Activated T-cell treated with anti-CD3 and anti-CD28 coated beads for 1 hour (primary cell): ENCODE data around the gene ZNF804A.
"Not testable (repeated sequence)": the region's sequence is repeated elsewhere in the genome, so short reads cannot be mapped to it uniquely, and the experiment has no call there.

Experiments used
- DNase-seq: peaks from one replicate; pipeline ENCODE4 v3.0.0-alpha.2; 2020; ENCODE audit warnings: low read depth

ZNF804A gene

GRCh38 chr2:184728411-184728810 lies 130.1 kb downstream of the ZNF804A start:
- DNase-seq: no peak

GRCh38 chr2:184729581-184729980 lies 131.3 kb downstream of the ZNF804A start:
- DNase-seq: no peak

GRCh38 chr2:184730288-184730687 lies 132.0 kb downstream of the ZNF804A start:
- DNase-seq: no peak

GRCh38 chr2:184734338-184734737 lies 136.0 kb downstream of the ZNF804A start:
- DNase-seq: no peak

- no peak for DNase-seq
These were observed 137.3 kb downstream of the ZNF804A start for GRCh38 chr2:184735611-184736010.

- DNase-seq: no peak
These were observed 144.8 kb downstream of the ZNF804A start for GRCh38 chr2:184743096-184743495.

GRCh38 chr2:184756161-184756560 lies 157.8 kb downstream of the ZNF804A start:
- no peak for DNase-seq

- no peak for DNase-seq
These were observed 158.6 kb downstream of the ZNF804A start for GRCh38 chr2:184756885-184757284.

- not testable (repeated sequence) for DNase-seq
These were observed 161.4 kb downstream of the ZNF804A start for GRCh38 chr2:184759557-184760255.

- DNase-seq: no peak
These were observed 162.6 kb downstream of the ZNF804A start for GRCh38 chr2:184760931-184761330.

GRCh38 chr2:184765112-184765895 lies 167.0 kb downstream of the ZNF804A start:
- DNase-seq: no peak

- DNase-seq: no peak
These were observed 168.7 kb downstream of the ZNF804A start for GRCh38 chr2:184767059-184767458.

GRCh38 chr2:184769023-184769422 lies 170.7 kb downstream of the ZNF804A start:
- DNase-seq: no peak

GRCh38 chr2:184769686-184770085 lies 171.4 kb downstream of the ZNF804A start:
- no peak for DNase-seq

- DNase-seq: no peak
These were observed 181.4 kb downstream of the ZNF804A start for GRCh38 chr2:184779777-184780176.

GRCh38 chr2:184780384-184780783 lies 182.1 kb downstream of the ZNF804A start:
- DNase-seq: no peak

- DNase-seq: no peak
These were observed 182.6 kb downstream of the ZNF804A start for GRCh38 chr2:184780944-184781343.

- DNase-seq: no peak
These were observed 185.2 kb downstream of the ZNF804A start for GRCh38 chr2:184783576-184783975.

GRCh38 chr2:184793176-184793575 lies 194.8 kb downstream of the ZNF804A start:
- DNase-seq: no peak

- DNase-seq: no peak
These were observed 201.1 kb downstream of the ZNF804A start for GRCh38 chr2:184799379-184799778.

- DNase-seq: no peak
These were observed 216.1 kb downstream of the ZNF804A start for GRCh38 chr2:184814421-184814820.

- no peak for DNase-seq
These were observed 217.5 kb downstream of the ZNF804A start for GRCh38 chr2:184815824-184816223.

GRCh38 chr2:184824597-184824996 lies 226.3 kb downstream of the ZNF804A start:
- no peak for DNase-seq

- no peak for DNase-seq
These were observed 232.2 kb downstream of the ZNF804A start for GRCh38 chr2:184830531-184830930.
